HCT116 (cell line): Measurements from ENCODE around the gene HLA-DMA. TPM values are rescaled to one million over a fixed set of nuclear protein-coding genes. Genes with fewer than 3 reads are reported as not detected.
A peak's percentile ranks its signal among the peaks of the same experiment; 100 is the strongest.

Experiments used
- ATAC-seq: fragments of 200-7000 bp; cut with Tn5 transposase; 2 replicates; pipeline ENCODE4 v1.9.1; 2020; ENCODE audit warnings: mild to moderate bottlenecking, moderate library complexity
- BruUV-seq: library from RNA; stranded (reverse); fragments of 400-500 nt; replicated peaks from 2 replicates; lab custom pipeline; 2021; lab: Mats Ljungman, UMichigan
- CTCF ChIA-PET: fragments of 300-600 bp; sonication (Branson Sonifier 250); formaldehyde crosslinking; loops from one replicate; lab custom pipeline; 2021; ENCODE audit warnings: antibody characterized with exemption; lab: Charles Lee
- POLR2A ChIA-PET: fragments of 300-600, 350-600 bp; sonication (Branson Sonifier 250); formaldehyde crosslinking; loops from one replicate; lab custom pipeline; 2021; ENCODE audit warnings: antibody characterized with exemption; lab: Charles Lee
- RAD21 ChIA-PET, 2 experiments: fragments of 300-600 bp; sonication (Branson Sonifier 250); formaldehyde crosslinking; loops; one replicate each; lab custom pipeline; 2023; ENCODE audit warnings: low total read pairs in 2 of 2; ENCODE audit not compliant: uncharacterized antibody in 2 of 2, unreplicated experiment in 2 of 2, low non-redundant PET in 1 of 2; lab: Charles Lee
- DNase-seq: peaks from one replicate; pipeline ENCODE4 v3.0.0-alpha.2; 2010; ENCODE audit warnings: low read depth, low spot score
- H2AFZ ChIP-seq: fragments of 200-600 bp; shearing (Covaris generic), sonication (generic); 2 replicates; pipeline ENCODE4 v1.6.1; 2017; ENCODE audit warnings: low read depth, mixed run types, mixed read lengths, antibody characterized with exemption, low read length; ENCODE audit not compliant: poor library complexity, severe bottlenecking
- H3K27ac ChIP-seq: 2 replicates; pipeline ENCODE4 v1.5.1; 2012; ENCODE audit warnings: low read depth, low read length
- H3K27me3 ChIP-seq: fragments of 200-600 bp; sonication (generic); 2 replicates; pipeline ENCODE4 v1.6.1; 2016; ENCODE audit warnings: mixed run types, low read length, mixed read lengths; ENCODE audit not compliant: insufficient read depth
- H3K36me3 ChIP-seq, 2 experiments: fragments of 200-500 bp in 1 of 2; fragments of 200-600 bp in 1 of 2; sonication (Bioruptor generic) in 1 of 2; sonication (generic) in 1 of 2; 2 replicates each; pipeline versions ENCODE4 v1.5.1 to v1.6.1; 2014 to 2016; ENCODE audit warnings: low read length in 2 of 2, inconsistent platforms in 1 of 2, mixed read lengths in 1 of 2, mixed run types in 1 of 2; ENCODE audit not compliant: insufficient read depth in 2 of 2, control insufficient read depth in 1 of 2
- H3K4me1 ChIP-seq, 2 experiments: fragments of 200-600 bp in 1 of 2; sonication (generic) in 1 of 2; 2 replicates each; pipeline versions ENCODE4 v1.5.1 to v1.6.1; 2012 to 2017; ENCODE audit warnings: low read length in 2 of 2, inconsistent platforms in 1 of 2, mild to moderate bottlenecking in 1 of 2, mixed read lengths in 1 of 2, mixed run types in 1 of 2, moderate library complexity in 1 of 2; ENCODE audit not compliant: insufficient read depth in 2 of 2, control insufficient read depth in 1 of 2
- H3K4me2 ChIP-seq: fragments of 200-600 bp; sonication (generic); 2 replicates; pipeline ENCODE4 v1.6.1; 2017; ENCODE audit warnings: mixed run types, low read length, mixed read lengths
- H3K4me3 ChIP-seq, 2 experiments: fragments of 200-600 bp in 1 of 2; sonication (generic) in 1 of 2; replicated peaks in 1 of 2; 2 replicates each; pipeline ENCODE4 v1.5.1; 2011 to 2016; ENCODE audit warnings: low read length in 2 of 2, control low read depth in 1 of 2, low read depth in 1 of 2, mild to moderate bottlenecking in 1 of 2, mixed read lengths in 1 of 2, mixed run types in 1 of 2
- H3K79me2 ChIP-seq: fragments of 200-600 bp; sonication (generic); 2 replicates; pipeline ENCODE4 v1.6.1; 2017; ENCODE audit warnings: mild to moderate bottlenecking, mixed run types, low read length, moderate library complexity, mixed read lengths; ENCODE audit not compliant: insufficient read depth
- H3K9ac ChIP-seq: fragments of 200-600 bp; sonication (generic); 2 replicates; pipeline ENCODE4 v1.6.1; 2016; ENCODE audit warnings: low read length, mixed read lengths
- H3K9me2 ChIP-seq: fragments of 200-600 bp; sonication (generic), shearing (Covaris generic); 2 replicates; pipeline ENCODE4 v1.6.1; 2017; ENCODE audit warnings: mixed run types, mild to moderate bottlenecking, moderate library complexity; ENCODE audit not compliant: insufficient read depth
- H3K9me3 ChIP-seq, 2 experiments: fragments of 200-500 bp in 1 of 2; fragments of 200-600 bp in 1 of 2; sonication (Bioruptor generic) in 1 of 2; sonication (generic) in 1 of 2; 2 replicates each; pipeline ENCODE4 v1.6.1; 2014 to 2017; ENCODE audit warnings: low read length in 2 of 2, mixed read lengths in 2 of 2, inconsistent platforms in 1 of 2, low read depth in 1 of 2, mild to moderate bottlenecking in 1 of 2, mixed run types in 1 of 2, moderate library complexity in 1 of 2; ENCODE audit not compliant: control insufficient read depth in 1 of 2, insufficient read depth in 1 of 2
- H4K20me1 ChIP-seq: fragments of 200-600 bp; sonication (generic), shearing (Covaris generic); 2 replicates; pipeline ENCODE4 v1.6.1; 2017; ENCODE audit warnings: mixed run types, mild to moderate bottlenecking, moderate library complexity; ENCODE audit not compliant: insufficient read depth
- ATF3 ChIP-seq: IDR thresholded peaks from 2 replicates; pipeline ENCODE4 v1.6.1; 2012
- CBX3 ChIP-seq: IDR thresholded peaks from 2 replicates; pipeline ENCODE4 v1.6.1; 2012; ENCODE audit warnings: low read depth
- EZH2phosphoT487 ChIP-seq: fragments of 200-600 bp; IDR thresholded peaks from 2 replicates; pipeline ENCODE4 v1.6.1; 2018; ENCODE audit warnings: antibody characterized with exemption, borderline replicate concordance
- JUND ChIP-seq: IDR thresholded peaks from 2 replicates; pipeline ENCODE4 v1.6.1; 2012
- POLR2AphosphoS5 ChIP-seq: IDR thresholded peaks from 2 replicates; pipeline ENCODE4 v1.6.1; 2011; ENCODE audit warnings: mild to moderate bottlenecking, low read depth, low read length, moderate library complexity
- RAD21 ChIP-seq: IDR thresholded peaks from 2 replicates; pipeline ENCODE4 v1.6.1; 2012; ENCODE audit warnings: low read depth, mild to moderate bottlenecking
- REST ChIP-seq: IDR thresholded peaks from 2 replicates; pipeline ENCODE4 v1.6.1; 2012; ENCODE audit warnings: low read depth
- SP1 ChIP-seq: IDR thresholded peaks from 2 replicates; pipeline ENCODE4 v1.6.1; 2012; ENCODE audit warnings: low read depth
- TCF7L2 ChIP-seq: IDR thresholded peaks from 2 replicates; pipeline ENCODE4 v1.7.0; 2011; ENCODE audit warnings: borderline replicate concordance, inconsistent platforms; ENCODE audit not compliant: insufficient read depth, insufficient read length; ENCODE audit errors: extremely low read depth
- YY1 ChIP-seq: IDR thresholded peaks from 2 replicates; pipeline ENCODE4 v1.6.1; 2011; ENCODE audit warnings: low read length, low read depth, moderate library complexity, mild to moderate bottlenecking; ENCODE audit not compliant: insufficient replicate concordance; ENCODE audit errors: extremely low read depth
- ZBTB33 ChIP-seq: IDR thresholded peaks from 2 replicates; pipeline ENCODE4 v1.6.1; 2011; ENCODE audit warnings: mild to moderate bottlenecking, low read length, moderate library complexity; ENCODE audit not compliant: insufficient replicate concordance; ENCODE audit errors: extremely low read depth
- ZFX ChIP-seq: fragments of 450-650 bp; IDR thresholded peaks from 2 replicates; pipeline ENCODE4 v1.6.1; 2017
- ZNF274 ChIP-seq: fragments of 200-500 bp; sonication (Bioruptor generic); IDR thresholded peaks from 2 replicates; pipeline ENCODE4 v1.6.1; 2014; ENCODE audit warnings: mild to moderate bottlenecking, low read depth, low read length, inconsistent platforms
- intact Hi-C: fragments of 100-400 bp; cut with micrococcal nuclease; formaldehyde crosslinking; loops from 2 replicates; pipeline ENCODE4 v1.10.0; 2022
- total RNA-seq: library from RNA; stranded (reverse); gene quantifications from one replicate; pipeline ENCODE4 v1.2.1, GENCODE V29; 2021; ENCODE audit not compliant: unreplicated experiment

The HLA-DMA gene
- total RNA-seq, 1 experiment from 2014 or later = 12.1 TPM

GRCh38 chr6:32940656-32941213, 12.2 kb downstream of the HLA-DMA start, which contains the start of gene HLA-DMB:
TSS of gene HLA-DMB (minus strand) at chr6:32941028. CDS start at chr6:32940807, 221 bp downstream.
- Histone ChIP-seq H3K4me1 (peaks cover 4 to 12% of the 10 kb centered on the region in 2 experiments; a peak in 2 of 4 replicates), H3K4me3 (peak within 1 kb of the TSS; percentile 30 to 41), H3K27me3 (no peaks in the 10 kb centered on the region), H3K36me3 (no peaks in the 10 kb centered on the region), H3K27ac (no peak within 1 kb of the TSS), H3K79me2 (no peaks in the 10 kb centered on the region), H2AFZ (peak within 1 kb of the TSS; percentile 80), H3K9me3 (no peaks in the 10 kb centered on the region), H3K9ac (peak within 1 kb of the TSS; percentile 36; the same call in 1 of the 2 replicates), H4K20me1 (no peaks in the 10 kb centered on the region), H3K4me2 (peak within 1 kb of the TSS; percentile 60), H3K9me2 (no peaks in the 10 kb centered on the region)
- BruUV-seq = no TSS peak
- intact Hi-C loops = no loop called here
- TF ChIP-seq ZNF274 = no peak
- TF ChIP-seq JUND = no peak
- TF ChIP-seq SP1 = 0 out of 2 replicates have a peak, but pooled peaks have one; percentile 20
- no peak for TF ChIP-seq RAD21
- no peak for TF ChIP-seq ZBTB33
- ChIA-PET RAD21 (interaction anchor here in 1 of 2 experiments (0.6 kb wide), 1 partner anchor 102 kb away, joined by 3 read pairs; the partner anchor contains the start of gene TAP2), POLR2A (interaction anchor here (0.6 to 5.1 kb wide), 5 partner anchors 12 to 65 kb away, joined by 3 to 52 read pairs (median 3); partner anchors contain the start of genes BRD2 and HLA-DMA), CTCF (interaction anchor here (0.7 to 2.5 kb wide), 6 partner anchors 8 to 73 kb away, joined by 3 to 13 read pairs (median 6); partner anchors contain the start of gene HLA-DMA)
- DNase-seq (peak; percentile 75), ATAC-seq (peak; percentile 100)

- CTCF ChIA-PET = no interaction called here
- no peaks in the 10 kb centered on the region for H3K27me3 ChIP-seq
- H3K4me2 ChIP-seq = no peak overlapping the region
- intact Hi-C loops = no loop called here
- POLR2A ChIA-PET = interaction anchor here (1.9 kb wide), 1 partner anchor 33 kb away, joined by 7 read pairs; no protein-coding TSS in a partner anchor
- H4K20me1 ChIP-seq = no peaks in the 10 kb centered on the region
- H3K9me3 ChIP-seq = no peaks in the 10 kb centered on the region
- RAD21 ChIA-PET = no interaction called here
- no peak for DNase-seq
- H3K4me1 ChIP-seq = peaks cover 4 to 12% of the 10 kb centered on the region in 2 experiments; a peak in 3 of 4 replicates
- no peak overlapping the region for H3K4me3 ChIP-seq
- no peaks in the 10 kb centered on the region for H3K79me2 ChIP-seq
- ATAC-seq = no peak
- BruUV-seq = no TSS peak
- no peaks in the 10 kb centered on the region for H3K9me2 ChIP-seq
- no peak overlapping the region for H3K27ac ChIP-seq
- no peaks in the 10 kb centered on the region for H3K36me3 ChIP-seq
- H3K9ac ChIP-seq = no peak overlapping the region
- no peak overlapping the region for H2AFZ ChIP-seq
- no peak for TF ChIP-seq CBX3
- no peak for TF ChIP-seq POLR2AphosphoS5
- TF ChIP-seq RAD21 = no peak
- no peak for TF ChIP-seq YY1
- TF ChIP-seq REST = no peak
- TF ChIP-seq ATF3 = no peak
- no peak for TF ChIP-seq SP1
- no peak for TF ChIP-seq ZFX
- TF ChIP-seq EZH2phosphoT487 = no peak
- TF ChIP-seq TCF7L2 = no peak
Measured at GRCh38 chr6:32938494-32938893, 14.4 kb downstream of the HLA-DMA start.
